PC-9 (cell line): Measurements from ENCODE around the gene PDLIM7. TPM values are rescaled to one million over a fixed set of nuclear protein-coding genes. Genes with fewer than 3 reads are reported as not detected.

Source experiments
- BruUV-seq: library from RNA; stranded (reverse); fragments of 400-500 nt; replicated peaks from 2 replicates; lab custom pipeline; 2021; lab: Mats Ljungman, UMichigan
- CTCF ChIA-PET: fragments of 300-600 bp; sonication (Branson Sonifier 250); formaldehyde crosslinking; loops from one replicate; lab custom pipeline; 2022; ENCODE audit warnings: antibody characterized with exemption; lab: Charles Lee
- POLR2A ChIA-PET: fragments of 300-600 bp; sonication (Branson Sonifier 250); formaldehyde crosslinking; loops from one replicate; lab custom pipeline; 2022; ENCODE audit warnings: antibody characterized with exemption; ENCODE audit not compliant: unreplicated experiment; lab: Charles Lee
- DNase-seq, 2 experiments: peaks; one replicate each; pipeline versions ENCODE4 v3.0.0 to v3.0.0-alpha.2; 2015 to 2022; ENCODE audit warnings: mixed read lengths in 1 of 2
- H2AFZ ChIP-seq: fragments of 200-600 bp; sonication (generic); 2 replicates; pipeline ENCODE4 v1.8.1; 2017; ENCODE audit warnings: antibody characterized with exemption
- H3F3A ChIP-seq: fragments of 200-600 bp; sonication (generic); 2 replicates; pipeline ENCODE4 v1.8.1; 2017; ENCODE audit warnings: antibody characterized with exemption, mild to moderate bottlenecking, low read depth; ENCODE audit not compliant: insufficient read depth
- H3K27ac ChIP-seq: fragments of 200-600 bp; sonication (generic); 2 replicates; pipeline ENCODE4 v1.6.1; 2016; ENCODE audit warnings: mixed run types
- H3K27me3 ChIP-seq: fragments of 200-600 bp; sonication (generic); 2 replicates; pipeline ENCODE4 v1.6.1; 2016; ENCODE audit warnings: low read depth, mixed run types; ENCODE audit not compliant: insufficient read depth
- H3K36me3 ChIP-seq: fragments of 200-600 bp; sonication (generic); 2 replicates; pipeline ENCODE4 v1.6.1; 2016; ENCODE audit warnings: low read depth, mixed run types
- H3K4me1 ChIP-seq: fragments of 200-600 bp; sonication (generic); replicated peaks from 2 replicates; pipeline ENCODE4 v1.6.1; 2016; ENCODE audit warnings: mixed run types; ENCODE audit not compliant: insufficient read depth
- H3K4me2 ChIP-seq: fragments of 200-600 bp; sonication (generic); 2 replicates; pipeline ENCODE4 v1.6.1; 2017; ENCODE audit warnings: mixed run types
- H3K4me3 ChIP-seq: fragments of 200-600 bp; sonication (generic); 2 replicates; pipeline ENCODE4 v1.6.1; 2016; ENCODE audit warnings: mixed run types
- H3K79me2 ChIP-seq: fragments of 200-600 bp; sonication (generic); 2 replicates; pipeline ENCODE4 v1.6.1; 2017; ENCODE audit warnings: low read depth, mixed run types
- H3K9me2 ChIP-seq: fragments of 200-600 bp; sonication (generic); 2 replicates; pipeline ENCODE4 v1.8.1; 2017; ENCODE audit warnings: mild to moderate bottlenecking; ENCODE audit not compliant: insufficient read depth
- H3K9me3 ChIP-seq: fragments of 200-600 bp; sonication (generic); 2 replicates; pipeline ENCODE4 v1.8.1; 2016; ENCODE audit warnings: low read depth; ENCODE audit not compliant: insufficient read depth
- H4K20me1 ChIP-seq: fragments of 200-600 bp; sonication (generic); 2 replicates; pipeline ENCODE4 v1.8.1; 2017; ENCODE audit not compliant: insufficient read depth
- CTCF ChIP-seq: fragments of 200-600 bp; sonication (generic); conservative IDR thresholded peaks from 2 replicates; pipeline ENCODE4 v1.6.1; 2017; ENCODE audit warnings: mixed run types, antibody characterized with exemption, mild to moderate bottlenecking, moderate library complexity
- EZH2 ChIP-seq: fragments of 200-600 bp; sonication (generic); IDR thresholded peaks from 2 replicates; pipeline ENCODE4 v1.8.0; 2017; ENCODE audit warnings: antibody characterized with exemption, low read depth
- intact Hi-C: fragments of 100-400 bp; cut with micrococcal nuclease; formaldehyde crosslinking; loops from one replicate; pipeline ENCODE4 v1.10.0; 2022; ENCODE audit not compliant: unreplicated experiment
- total RNA-seq: library from RNA; stranded (reverse); gene quantifications from 2 replicates; pipeline ENCODE4 v1.2.3, GENCODE V29; 2021

PDLIM7 gene
- total RNA-seq, 1 experiment from 2014 or later: 167 TPM

GRCh38 chr5:177456976-177457851, 40.2 kb downstream of the PDLIM7 start:
- H3K4me2 ChIP-seq: no peak overlapping the region
- no peaks in the 10 kb centered on the region for H3K27me3 ChIP-seq
- no TSS peak for BruUV-seq
- POLR2A ChIA-PET: interaction anchor here (0.5 to 0.6 kb wide), 3 partner anchors 93 to 126 kb away, joined by 6 to 8 read pairs (median 6); no protein-coding TSS in a partner anchor
- peaks cover 23% of the 10 kb centered on the region for H4K20me1 ChIP-seq
- no peaks in the 10 kb centered on the region for H3K9me2 ChIP-seq
- CTCF ChIA-PET: interaction anchor here (0.6 to 1.5 kb wide), 9 partner anchors 9 to 764 kb away, joined by 3 to 12 read pairs (median 3); partner anchors contain the start of gene PDLIM7
- intact Hi-C loops: loop anchor here (1.0 to 2.0 kb wide), 2 partner anchors 14 to 40 kb away; partner anchors contain the start of gene PDLIM7
- no peak overlapping the region for H3K4me3 ChIP-seq
- no peak overlapping the region for H2AFZ ChIP-seq
- H3K36me3 ChIP-seq: no peaks in the 10 kb centered on the region
- H3F3A ChIP-seq: peaks cover 19% of the 10 kb centered on the region; the same call in 1 of the 2 replicates
- no peak overlapping the region for H3K27ac ChIP-seq
- 0 out of 2 replicates have a peak, but pooled peaks cover 5% of the 10 kb centered on the region for H3K4me1 ChIP-seq
- TF ChIP-seq CTCF (peak; percentile 68), EZH2 (no peak)
- DNase-seq: peak; percentile 84 to 95
- H3K79me2 ChIP-seq: no peaks in the 10 kb centered on the region
- H3K9me3 ChIP-seq: no peaks in the 10 kb centered on the region

GRCh38 chr5:177456591-177456964, 40.8 kb downstream of the PDLIM7 start:
- no peaks in the 10 kb centered on the region for H3K79me2 ChIP-seq
- H3K27me3 ChIP-seq: no peaks in the 10 kb centered on the region
- H3K36me3 ChIP-seq: peaks cover 5% of the 10 kb centered on the region; the same call in 1 of the 2 replicates
- no peak overlapping the region for H3K4me3 ChIP-seq
- ChIA-PET POLR2A (interaction anchor here (0.5 kb wide), 1 partner anchor 94 kb away, joined by 8 read pairs; no protein-coding TSS in a partner anchor), CTCF (interaction anchor here (1.4 to 1.5 kb wide), 3 partner anchors 15 to 67 kb away, joined by 3 to 12 read pairs (median 3); partner anchors contain the start of gene PDLIM7)
- peaks cover 21% of the 10 kb centered on the region; the same call in 1 of the 2 replicates for H3F3A ChIP-seq
- peak; percentile 43; the same call in 1 of the 2 replicates for TF ChIP-seq CTCF
- no peak for TF ChIP-seq EZH2
- H3K4me2 ChIP-seq: no peak overlapping the region
- intact Hi-C loops: loop anchor here (1.0 to 2.0 kb wide), 2 partner anchors 14 to 41 kb away; partner anchors contain the start of gene PDLIM7
- BruUV-seq: no TSS peak
- no peak overlapping the region for H2AFZ ChIP-seq
- H3K27ac ChIP-seq: no peak overlapping the region
- peaks cover 27% of the 10 kb centered on the region for H4K20me1 ChIP-seq
- DNase-seq: no peak
- no peaks in the 10 kb centered on the region for H3K9me2 ChIP-seq
- H3K4me1 ChIP-seq: 0 out of 2 replicates have a peak, but pooled peaks cover 5% of the 10 kb centered on the region
- no peaks in the 10 kb centered on the region for H3K9me3 ChIP-seq
